Measurements from ENCODE around the gene MRNIP. TPM values are rescaled to one million over a fixed set of nuclear protein-coding genes. Genes with fewer than 3 reads are reported as not detected.

MRNIP gene
- total and polyA plus RNA-seq, 2 of the 8 experiments (the other 6 are each of a cell fraction or from before 2014, with no cell fraction given), result 29.6 TPM

GRCh38 chr5:179820483-179821297, 37.9 kb downstream of the MRNIP start, which contains the start of gene SQSTM1:
Gene SQSTM1, plus strand, starts transcription at chr5:179820905. Its CDS starts 32 bp downstream, at chr5:179820937.
- no peaks in the 10 kb centered on the region for H3K9me3 ChIP-seq (ENCODE audit: insufficient read depth in 2 of 2, low read depth in 1 of 2, low read length in 1 of 2)
- H4K91ac ChIP-seq (replicated peaks; ENCODE audit: insufficient read length, low read length), result peak within 1 kb of the TSS; percentile 98
- POLR2A ChIA-PET (ENCODE audit: partially characterized antibody), result interaction anchor here (0.6 to 12.6 kb wide), 19 partner anchors 8 to 215 kb away, joined by 3 to 207 read pairs (median 3); partner anchors contain the start of genes HNRNPH1, LTC4S and MGAT4B
- H3K4ac ChIP-seq (replicated peaks; ENCODE audit: insufficient read length, low read depth, low read length), result peak within 1 kb of the TSS; percentile 100
- peaks cover 4 to 28% of the 10 kb centered on the region in 2 experiments; a peak in 2 of 4 replicates for H3K79me2 ChIP-seq (ENCODE audit: control insufficient read depth in 1 of 2, insufficient read depth in 2 of 2, low read length in 2 of 2)
- CTCF ChIA-PET (ENCODE audit: partially characterized antibody), result interaction anchor here (0.8 to 1.8 kb wide), 6 partner anchors 9 to 48 kb away, joined by 3 to 6 read pairs (median 4); no protein-coding TSS in a partner anchor
- H3K36me3 ChIP-seq (ENCODE audit: control insufficient read depth in 2 of 4, insufficient read depth in 4 of 4, low read length in 3 of 4), result peaks cover 6 to 25% (median 20%) of the 10 kb centered on the region in 4 experiments; a peak in 7 of 8 replicates
- peaks cover 15% of the 10 kb centered on the region; the same call in 1 of the 2 replicates for H3K23me2 ChIP-seq (ENCODE audit: low read depth, low read length)
- peak within 1 kb of the TSS; percentile 78 to 97 (median 88) for H3K9ac ChIP-seq (replicated peaks in 1 of 4; ENCODE audit: extremely low read depth in 1 of 4, low read depth in 3 of 4, low read length in 3 of 4)
- peak within 1 kb of the TSS; percentile 91 for H3K27ac ChIP-seq (ENCODE audit: low read depth, low read length)
- H3K27me3 ChIP-seq (replicated peaks in 1 of 4; ENCODE audit: control insufficient read depth in 3 of 4, extremely low read depth in 1 of 4, insufficient read depth in 3 of 4, low read length in 3 of 4), result peaks cover 0 to 5% (median 2%) of the 10 kb centered on the region in 4 experiments; a peak in 2 of 7 replicates
- H4K20me1 ChIP-seq (replicated peaks in 1 of 2; ENCODE audit: control insufficient read depth in 1 of 2, insufficient read depth in 2 of 2, low read length in 2 of 2), result peaks cover 8 to 25% of the 10 kb centered on the region in 2 experiments
- peak within 1 kb of the TSS; percentile 79 for H4K8ac ChIP-seq (ENCODE audit: extremely low read depth, insufficient read depth, low read length)
- H2BK20ac ChIP-seq (ENCODE audit: low read length), result peak within 1 kb of the TSS; percentile 99
- H3K79me1 ChIP-seq (ENCODE audit: low read depth, low read length), result peaks cover 8% of the 10 kb centered on the region
- no peak within 1 kb of the TSS for H3K23ac ChIP-seq (ENCODE audit: insufficient read length)
- H2BK12ac ChIP-seq (ENCODE audit: low read depth, low read length), result peak within 1 kb of the TSS; percentile 97
- WGBS, 2 experiments (ENCODE audit: extremely low coverage in 1 of 2, insufficient coverage in 1 of 2, insufficient read length in 1 of 2, insufficient replicate concordance in 2 of 2, low coverage in 1 of 2, low lambda C conversion rate in 2 of 2, missing lambda C conversion rate in 1 of 2), result 3% methylated on average over 44 of the region's 81 CpGs; no CpG with 5 or more reads in 1 of the 2 experiments
- FAIRE-seq (no peak), DNase-seq (ENCODE audit: low read depth in 1 of 2, low spot score in 2 of 2) (peak in 1 of 2 experiments; percentile 88)
- H3K4me1 ChIP-seq (replicated peaks in 1 of 4; ENCODE audit: control insufficient read depth in 3 of 4, insufficient read depth in 4 of 4, low read length in 3 of 4), result peaks cover 4 to 38% (median 33%) of the 10 kb centered on the region in 4 experiments
- peak within 1 kb of the TSS; percentile 96 for H2BK5ac ChIP-seq (ENCODE audit: low read depth, low read length)
- H3K4me2 ChIP-seq (ENCODE audit: insufficient read depth in 1 of 2, low read depth in 2 of 2, low read length in 2 of 2), result peak within 1 kb of the TSS; percentile 54 to 81
- peak within 1 kb of the TSS; percentile 99 for H3K18ac ChIP-seq (ENCODE audit: extremely low read depth, low read length)
- peak within 1 kb of the TSS; percentile 97 for H2AK5ac ChIP-seq (ENCODE audit: low read depth, low read length)
- peak within 1 kb of the TSS; percentile 82 for H3K56ac ChIP-seq (replicated peaks; ENCODE audit: insufficient read length, low read depth, low read length)
- no peak within 1 kb of the TSS for H3K14ac ChIP-seq (ENCODE audit: insufficient read length)
- peak within 1 kb of the TSS; percentile 88 for H4K5ac ChIP-seq (ENCODE audit: insufficient read length, low read depth, low read length)
- no peak within 1 kb of the TSS for H2AFZ ChIP-seq (ENCODE audit: low read length)
- peak within 1 kb of the TSS; percentile 100 for H2BK15ac ChIP-seq (ENCODE audit: low read length)
- peak within 1 kb of the TSS; percentile 97 for H2BK120ac ChIP-seq (replicated peaks; ENCODE audit: low read depth, low read length)
- H3K4me3 ChIP-seq (ENCODE audit: extremely low read depth in 1 of 4, insufficient read depth in 2 of 4, low read depth in 3 of 4, low read length in 4 of 4), result peak within 1 kb of the TSS; percentile 75 to 91 (median 83)
- TF ChIP-seq CTBP2 (IDR thresholded peaks at IDR 0.05; ENCODE audit: borderline replicate concordance, insufficient read depth, insufficient read length, low read length) (no peak), SRF (IDR thresholded peaks at IDR 0.05; ENCODE audit: low read depth, low read length) (no peak), CEBPB (IDR thresholded peaks at IDR 0.05; ENCODE audit: low read depth, low read length) (no peak), RFX5 (IDR thresholded peaks at IDR 0.05; ENCODE audit: borderline replicate concordance, low read depth, low read length) (no peak), RAD21 (IDR thresholded peaks at IDR 0.05 in 1 of 2, conservative IDR thresholded peaks at IDR 0.05 in 1 of 2; ENCODE audit: low read depth in 2 of 2, low read length in 2 of 2) (no peak), ZNF274 (IDR thresholded peaks at IDR 0.05; ENCODE audit: borderline replicate concordance, extremely low read depth, low read length) (no peak), CBX8 (IDR thresholded peaks at IDR 0.05; ENCODE audit: borderline replicate concordance, low read depth, low read length) (no peak), POU5F1 (IDR thresholded peaks at IDR 0.05; ENCODE audit: low read depth, low read length) (no peak), YY1 (IDR thresholded peaks at IDR 0.05; ENCODE audit: low read depth, low read length) (peak; percentile 29; the same call in 1 of the 2 replicates), BRCA1 (IDR thresholded peaks at IDR 0.05; ENCODE audit: low read depth, low read length) (no peak), GTF2F1 (IDR thresholded peaks at IDR 0.05; ENCODE audit: borderline replicate concordance, low read depth, low read length) (no peak)

All from H1 (cell line).